A673 (cell line): ENCODE results near the gene FDX2. TPM values are rescaled to one million over a fixed set of nuclear protein-coding genes. Genes with fewer than 3 reads are reported as not detected.
A peak's percentile ranks its signal among the peaks of the same experiment; 100 is the strongest.

Experiments
- BruUV-seq: library from RNA; stranded (reverse); fragments of 400-500 nt; replicated peaks from 2 replicates; lab custom pipeline; 2021; lab: Mats Ljungman, UMichigan
- CTCF ChIA-PET: fragments of 300-600 bp; sonication (Branson Sonifier 250); formaldehyde crosslinking; loops from one replicate; lab custom pipeline; 2022; ENCODE audit warnings: antibody characterized with exemption; lab: Charles Lee
- POLR2A ChIA-PET: fragments of 300-600 bp; sonication (Branson Sonifier 250); formaldehyde crosslinking; loops from one replicate; lab custom pipeline; 2022; ENCODE audit warnings: antibody characterized with exemption; ENCODE audit not compliant: low non-redundant PET; lab: Charles Lee
- DNase-seq: peaks from one replicate; pipeline ENCODE4 v3.0.0-alpha.2; 2015; ENCODE audit warnings: low spot score
- H3K27ac ChIP-seq: fragments of 200-600 bp; sonication (generic); 2 replicates; pipeline ENCODE4 v1.5.1; 2016; ENCODE audit warnings: mixed run types, low read depth, mild to moderate bottlenecking, mixed read lengths, antibody characterized with exemption, low read length; ENCODE audit not compliant: poor library complexity, severe bottlenecking
- H3K27me3 ChIP-seq: fragments of 200-600 bp; sonication (generic); replicated peaks from 2 replicates; pipeline ENCODE4 v1.6.1; 2017; ENCODE audit warnings: mixed run types, low read depth, mild to moderate bottlenecking, mixed read lengths, antibody characterized with exemption, low read length; ENCODE audit not compliant: insufficient read depth, poor library complexity
- H3K36me3 ChIP-seq: fragments of 200-600 bp; sonication (generic); 2 replicates; pipeline ENCODE4 v1.6.1; 2016; ENCODE audit warnings: mixed run types, mild to moderate bottlenecking, mixed read lengths, antibody characterized with exemption, low read length; ENCODE audit not compliant: insufficient read depth, poor library complexity, severe bottlenecking
- H3K4me1 ChIP-seq: fragments of 200-600 bp; sonication (generic); 2 replicates; pipeline ENCODE4 v1.6.1; 2017; ENCODE audit warnings: mixed run types, mild to moderate bottlenecking, mixed read lengths, antibody characterized with exemption, low read length; ENCODE audit not compliant: insufficient read depth, poor library complexity, severe bottlenecking
- H3K4me3 ChIP-seq: fragments of 200-600 bp; sonication (generic); 2 replicates; pipeline ENCODE4 v1.5.1; 2016; ENCODE audit warnings: low read depth, mixed run types, mild to moderate bottlenecking, mixed read lengths, low read length; ENCODE audit not compliant: poor library complexity, severe bottlenecking
- H3K9me3 ChIP-seq: fragments of 200-600 bp; sonication (generic); 2 replicates; pipeline ENCODE4 v1.6.1; 2016; ENCODE audit warnings: mixed run types, low read depth, mild to moderate bottlenecking, mixed read lengths, antibody characterized with exemption, low read length; ENCODE audit not compliant: poor library complexity, severe bottlenecking
- CTCF ChIP-seq: fragments of 300-800, 200-600 bp; sonication (generic); conservative IDR thresholded peaks from 2 replicates; pipeline ENCODE4 v1.5.1; 2017; ENCODE audit warnings: low read depth, mild to moderate bottlenecking, antibody characterized with exemption, low read length, moderate library complexity, mixed read lengths
- EZH2 ChIP-seq: fragments of 200-600 bp; sonication (generic); IDR thresholded peaks from 2 replicates; pipeline ENCODE4 v1.6.1; 2017; ENCODE audit warnings: borderline replicate concordance, low read depth, mild to moderate bottlenecking, mixed read lengths, antibody characterized with exemption, low read length; ENCODE audit not compliant: poor library complexity, severe bottlenecking
- intact Hi-C: fragments of 100-400 bp; cut with micrococcal nuclease; formaldehyde crosslinking; loops from one replicate; pipeline ENCODE4 v1.10.0; 2022; ENCODE audit not compliant: unreplicated experiment
- total RNA-seq: library from RNA; stranded (reverse); gene quantifications from 2 replicates; pipeline ENCODE4 v1.2.3, GENCODE V29; 2021

The FDX2 gene
- total RNA-seq, 1 experiment from 2014 or later: 29.9 TPM

GRCh38 chr19:10305139-10305806, 10.5 kb downstream of the FDX2 start:
- intact Hi-C loops: no loop called here
- CTCF ChIA-PET: interaction anchor here (0.6 kb wide), 1 partner anchor 82 kb away, joined by 3 read pairs; no protein-coding TSS in a partner anchor

GRCh38 chr19:10299545-10300458, 16.0 kb downstream of the FDX2 start:
- CTCF ChIA-PET: no interaction called here
- DNase-seq: no peak

More at GRCh38 chr19:10305139-10305806, 10.5 kb downstream of the FDX2 start:
- no TSS peak for BruUV-seq
- Histone ChIP-seq H3K4me1 (peaks cover 6% of the 10 kb centered on the region), H3K27ac (peak overlapping the region; percentile 66), H3K36me3 (no peaks in the 10 kb centered on the region), H3K9me3 (no peaks in the 10 kb centered on the region), H3K4me3 (no peak overlapping the region), H3K27me3 (no peaks in the 10 kb centered on the region)
- no peak for TF ChIP-seq CTCF
- TF ChIP-seq EZH2: no peak
- POLR2A ChIA-PET: interaction anchor here (0.6 to 1.2 kb wide), 2 partner anchors 11 to 28 kb away, joined by 6 to 10 read pairs; no protein-coding TSS in a partner anchor
- peak; percentile 47 for DNase-seq

More at GRCh38 chr19:10299545-10300458, 16.0 kb downstream of the FDX2 start:
- no peaks in the 10 kb centered on the region for H3K36me3 ChIP-seq
- BruUV-seq: no TSS peak
- H3K4me1 ChIP-seq: peaks cover 6% of the 10 kb centered on the region
- intact Hi-C loops: no loop called here
- no peak overlapping the region for H3K27ac ChIP-seq
- TF ChIP-seq EZH2 (no peak), CTCF (no peak)
- POLR2A ChIA-PET: no interaction called here
- peaks cover 15% of the 10 kb centered on the region for H3K27me3 ChIP-seq
- H3K9me3 ChIP-seq: no peaks in the 10 kb centered on the region
- no peak overlapping the region for H3K4me3 ChIP-seq
